LNCaP clone FGC (cell line): Measurements from ENCODE around the gene OR10J1.
"Not testable (repeated sequence)": the region's sequence is repeated elsewhere in the genome, so short reads cannot be mapped to it uniquely, and the experiment has no call there.

Source experiments
- DNase-seq: peaks from one replicate; pipeline ENCODE4 v3.0.0-alpha.2; 2011; ENCODE audit warnings: low read depth
- H3K4me3 ChIP-seq: 2 replicates; pipeline ENCODE4 v1.5.1; 2011; ENCODE audit warnings: mild to moderate bottlenecking, low read depth, low read length, control low read depth
- TF ChIP-seq, protein P1 (sequence below): IDR thresholded peaks from 2 replicates; pipeline ENCODE4 v1.5.1; 2012; ENCODE audit warnings: mild to moderate bottlenecking; ENCODE audit not compliant: control insufficient read depth, insufficient read depth; ENCODE audit errors: extremely low read depth

The OR10J1 gene

DNA sequence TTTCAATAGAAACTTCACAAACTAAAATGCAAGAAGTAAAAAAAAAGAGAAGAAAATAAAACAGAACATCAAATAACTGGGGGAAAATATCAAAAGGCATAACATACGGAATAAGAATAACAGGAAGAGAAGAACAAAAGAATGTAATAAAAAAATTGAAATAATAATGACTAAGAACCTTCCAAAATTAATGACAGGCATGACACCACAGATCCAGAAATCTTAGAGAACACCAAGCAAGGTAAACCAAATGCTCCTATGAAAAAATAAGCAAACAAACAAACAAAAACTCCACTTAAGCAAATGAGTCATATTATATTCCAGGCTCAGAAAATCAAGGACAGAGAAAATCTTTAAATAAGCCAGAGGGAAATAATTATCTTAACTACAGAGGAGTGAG, 8.7 kb downstream of the OR10J1 start:
- DNase-seq, result no peak
- TF ChIP-seq, protein P1, sequence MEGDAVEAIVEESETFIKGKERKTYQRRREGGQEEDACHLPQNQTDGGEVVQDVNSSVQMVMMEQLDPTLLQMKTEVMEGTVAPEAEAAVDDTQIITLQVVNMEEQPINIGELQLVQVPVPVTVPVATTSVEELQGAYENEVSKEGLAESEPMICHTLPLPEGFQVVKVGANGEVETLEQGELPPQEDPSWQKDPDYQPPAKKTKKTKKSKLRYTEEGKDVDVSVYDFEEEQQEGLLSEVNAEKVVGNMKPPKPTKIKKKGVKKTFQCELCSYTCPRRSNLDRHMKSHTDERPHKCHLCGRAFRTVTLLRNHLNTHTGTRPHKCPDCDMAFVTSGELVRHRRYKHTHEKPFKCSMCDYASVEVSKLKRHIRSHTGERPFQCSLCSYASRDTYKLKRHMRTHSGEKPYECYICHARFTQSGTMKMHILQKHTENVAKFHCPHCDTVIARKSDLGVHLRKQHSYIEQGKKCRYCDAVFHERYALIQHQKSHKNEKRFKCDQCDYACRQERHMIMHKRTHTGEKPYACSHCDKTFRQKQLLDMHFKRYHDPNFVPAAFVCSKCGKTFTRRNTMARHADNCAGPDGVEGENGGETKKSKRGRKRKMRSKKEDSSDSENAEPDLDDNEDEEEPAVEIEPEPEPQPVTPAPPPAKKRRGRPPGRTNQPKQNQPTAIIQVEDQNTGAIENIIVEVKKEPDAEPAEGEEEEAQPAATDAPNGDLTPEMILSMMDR, result no peak
- no peak overlapping the region for H3K4me3 ChIP-seq

DNA sequence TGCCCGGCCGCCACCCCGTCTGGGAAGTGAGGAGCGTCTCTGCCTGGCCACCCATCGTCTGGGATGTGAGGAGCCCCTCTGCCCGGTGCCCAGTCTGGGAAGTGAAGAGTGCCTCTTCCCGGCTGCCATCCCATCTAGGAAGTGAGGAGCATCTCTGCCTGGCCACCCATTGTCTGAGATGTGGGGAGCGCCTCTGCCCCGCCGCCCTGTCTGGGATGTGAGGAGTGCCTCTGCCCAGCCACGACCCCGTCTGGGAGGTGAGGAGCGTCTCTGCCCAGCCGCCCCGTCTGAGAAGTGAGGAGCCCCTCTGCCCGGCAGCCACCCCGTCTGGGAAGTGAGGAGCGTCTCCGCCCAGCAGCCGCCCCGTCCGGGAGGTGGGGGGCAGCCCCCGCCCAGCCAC, 10.1 kb downstream of the OR10J1 start:
- DNase-seq, H3K4me3 ChIP-seq: not testable (repeated sequence)

DNA sequence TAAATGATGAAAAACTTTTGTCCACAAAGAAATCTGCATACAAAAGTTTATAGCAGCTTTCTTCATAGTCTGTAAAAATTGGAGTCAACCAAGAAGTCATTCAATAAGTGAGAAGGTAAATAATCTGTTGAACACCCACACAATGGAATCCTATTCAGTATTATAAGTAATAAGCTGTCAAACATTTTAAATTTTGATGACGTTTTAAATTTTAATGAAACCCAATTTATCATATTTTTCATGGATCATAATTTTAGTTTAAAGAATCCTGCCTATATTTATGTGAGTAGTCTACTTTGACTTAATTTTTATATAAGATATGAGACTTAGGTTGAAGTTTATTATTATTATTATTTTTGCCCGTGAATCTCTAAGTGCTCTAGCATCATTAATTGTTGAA, 20.0 kb downstream of the OR10J1 start:
- TF ChIP-seq, protein P1, result no peak
- no peak overlapping the region for H3K4me3 ChIP-seq
- DNase-seq, result no peak

DNA sequence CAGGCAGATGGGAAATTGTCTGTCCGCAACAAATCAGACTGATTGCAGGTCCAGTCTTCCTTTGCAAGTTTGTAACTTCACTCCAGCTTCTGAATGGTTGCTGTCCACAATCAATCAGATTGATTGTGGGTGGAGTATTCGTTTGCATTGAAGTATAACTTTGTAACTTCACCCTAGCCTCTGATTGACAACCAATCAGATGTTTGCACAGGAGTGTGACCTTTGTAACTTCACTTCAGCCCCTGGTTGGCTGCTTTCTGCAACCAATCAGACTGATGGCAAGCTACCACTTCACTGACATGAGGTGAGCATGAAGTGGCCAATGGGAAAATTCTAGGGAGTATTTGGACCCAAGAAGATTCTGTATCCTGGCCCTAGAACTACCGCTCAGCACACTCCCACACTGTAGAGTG, 25.7 kb downstream of the OR10J1 start:
- no peak overlapping the region for H3K4me3 ChIP-seq
- TF ChIP-seq, protein P1, result no peak
- DNase-seq, result no peak

DNA sequence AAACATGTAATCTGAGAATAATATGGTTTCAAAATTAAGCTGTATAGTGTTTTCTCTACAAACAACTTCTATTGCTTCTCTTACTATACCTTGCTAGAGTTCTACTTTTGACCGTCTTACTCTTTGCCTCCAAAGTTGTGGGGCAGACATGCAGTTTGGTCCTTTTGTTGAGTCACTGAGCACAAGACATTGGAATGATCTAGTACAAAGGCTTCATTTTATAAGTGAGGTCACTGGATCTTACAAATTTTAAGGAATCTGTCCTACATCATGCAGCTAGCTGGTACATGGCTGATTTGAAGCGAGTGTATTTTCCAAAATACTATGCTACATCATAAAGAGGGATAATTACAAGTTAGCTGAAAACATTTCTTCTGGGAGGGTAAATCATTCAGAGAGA, 28.8 kb downstream of the OR10J1 start:
- TF ChIP-seq, protein P1, result no peak

DNA sequence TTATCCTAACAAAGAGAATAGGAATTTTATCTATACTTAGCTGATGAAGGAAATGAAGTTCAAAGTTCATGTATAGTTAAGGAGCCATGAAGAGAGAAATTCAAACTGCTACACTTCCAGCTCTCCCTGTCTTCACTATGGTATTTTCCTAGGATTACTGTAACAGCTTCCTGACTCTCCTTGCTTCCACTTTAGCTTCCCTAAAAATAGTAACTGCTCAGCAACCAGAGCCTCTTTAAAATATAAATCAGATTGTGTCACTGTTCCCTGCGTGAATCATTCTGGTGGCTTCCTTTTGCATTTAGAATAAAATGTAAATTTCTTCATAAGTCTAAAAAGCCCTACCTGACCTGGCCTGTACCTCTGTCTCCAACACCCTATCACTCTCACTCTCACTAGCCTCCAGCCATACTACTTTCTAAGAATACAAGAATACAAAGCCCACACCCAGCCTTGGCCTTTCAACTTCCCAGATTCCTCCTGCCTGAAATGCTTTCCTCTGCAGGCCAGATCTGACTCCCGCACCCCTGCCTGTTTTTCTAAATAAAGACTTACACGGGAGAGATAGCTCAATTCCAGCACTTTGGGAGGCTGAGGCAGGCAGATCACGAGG, 30.5 kb downstream of the OR10J1 start:
- H3K4me3 ChIP-seq, result no peak overlapping the region
- no peak for DNase-seq
- TF ChIP-seq, protein P1, result no peak

More for the DNA sequence above, 28.8 kb downstream of the OR10J1 start:
- no peak for DNase-seq
- H3K4me3 ChIP-seq, result no peak overlapping the region

DNA sequence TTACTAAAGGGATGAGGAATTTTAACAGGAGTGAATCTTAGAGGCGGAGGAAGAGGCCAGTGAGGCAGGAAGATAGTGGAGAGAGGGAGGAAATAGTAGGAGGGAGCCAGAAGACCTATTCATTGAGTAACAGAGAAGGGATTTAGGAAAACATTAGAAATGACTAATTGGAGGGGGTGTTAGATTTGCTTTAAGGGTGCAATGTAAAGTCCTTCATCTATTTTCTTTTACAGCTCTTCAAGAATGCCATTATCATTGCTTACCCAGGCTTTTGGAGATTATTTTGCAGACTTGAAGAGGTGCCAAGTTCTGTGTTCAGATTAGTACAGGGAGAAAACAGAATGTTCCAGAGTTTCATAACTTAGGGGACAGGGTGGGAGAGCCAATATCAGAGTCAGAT, 33.8 kb downstream of the OR10J1 start:
- no peak for DNase-seq
- TF ChIP-seq, protein P1, result no peak

More for the DNA sequence above, 33.8 kb downstream of the OR10J1 start:
- H3K4me3 ChIP-seq, result no peak overlapping the region
